GM13977 (cell line): Measurements from ENCODE around the gene ANKRD65.

Experiments
- DNase-seq: peaks from one replicate; pipeline ENCODE4 v3.0.0; 2012; ENCODE audit warnings: low spot score
- in situ Hi-C: fragments of 300-500 bp; cut with MboI; formaldehyde crosslinking; loops from one replicate; pipeline ENCODE4 v1.12.0; 2022; ENCODE audit warnings: low sequenced_read_pairs, low pct_unique_long_range_greater_than_20kb, mixed read lengths, inconsistent platforms; ENCODE audit not compliant: unreplicated experiment
- TF ChIP-seq, protein P1 (sequence below): IDR thresholded peaks from 2 replicates; pipeline ENCODE4 v1.5.1; 2012; ENCODE audit warnings: mild to moderate bottlenecking, control low read depth; ENCODE audit not compliant: insufficient read depth; ENCODE audit errors: extremely low read depth, missing control alignments

The ANKRD65 gene

DNA sequence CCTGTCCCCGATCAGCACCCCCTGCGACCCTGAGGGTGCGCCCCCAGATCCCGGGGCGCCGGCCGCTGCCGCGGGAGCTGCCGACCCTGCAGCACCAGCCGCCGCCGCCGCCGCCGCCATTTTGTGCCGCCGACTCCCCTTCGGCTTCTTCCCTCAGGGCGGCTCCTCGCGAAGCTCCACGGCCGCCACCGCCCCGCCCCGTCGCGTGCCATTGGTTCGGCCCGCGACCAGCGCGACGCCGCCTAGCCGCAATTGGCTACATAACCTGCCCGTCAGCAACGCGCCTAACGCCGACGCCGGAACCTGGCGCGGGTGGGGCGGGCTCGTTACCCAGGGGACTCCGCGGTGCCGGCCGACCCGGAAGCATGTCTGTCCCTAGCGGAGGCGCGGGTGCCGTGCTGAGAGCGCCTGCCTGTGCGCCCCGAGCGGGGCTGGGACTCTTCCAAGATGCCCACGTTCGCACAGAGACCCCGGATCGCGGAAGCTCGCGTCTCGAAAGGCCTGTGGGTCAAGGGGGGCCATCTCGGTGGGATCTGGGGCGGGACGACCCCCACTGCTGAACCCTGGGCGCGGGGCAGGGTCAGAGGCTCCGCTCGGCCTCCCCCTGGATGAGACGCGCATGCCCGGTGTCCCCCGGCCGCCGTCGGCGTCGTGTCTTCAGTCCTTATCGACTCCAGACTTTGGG, 21.7 kb downstream of the ANKRD65 start, which contains the start of gene CCNL2:
Gene CCNL2 (minus strand): TSS at position 149 of the 685 bp plus-strand sequence. CDS start 29 bp downstream, at position 120.
- in situ Hi-C loops, result no loop called here
- DNase-seq, result peak; percentile 99
- TF ChIP-seq, protein P1, sequence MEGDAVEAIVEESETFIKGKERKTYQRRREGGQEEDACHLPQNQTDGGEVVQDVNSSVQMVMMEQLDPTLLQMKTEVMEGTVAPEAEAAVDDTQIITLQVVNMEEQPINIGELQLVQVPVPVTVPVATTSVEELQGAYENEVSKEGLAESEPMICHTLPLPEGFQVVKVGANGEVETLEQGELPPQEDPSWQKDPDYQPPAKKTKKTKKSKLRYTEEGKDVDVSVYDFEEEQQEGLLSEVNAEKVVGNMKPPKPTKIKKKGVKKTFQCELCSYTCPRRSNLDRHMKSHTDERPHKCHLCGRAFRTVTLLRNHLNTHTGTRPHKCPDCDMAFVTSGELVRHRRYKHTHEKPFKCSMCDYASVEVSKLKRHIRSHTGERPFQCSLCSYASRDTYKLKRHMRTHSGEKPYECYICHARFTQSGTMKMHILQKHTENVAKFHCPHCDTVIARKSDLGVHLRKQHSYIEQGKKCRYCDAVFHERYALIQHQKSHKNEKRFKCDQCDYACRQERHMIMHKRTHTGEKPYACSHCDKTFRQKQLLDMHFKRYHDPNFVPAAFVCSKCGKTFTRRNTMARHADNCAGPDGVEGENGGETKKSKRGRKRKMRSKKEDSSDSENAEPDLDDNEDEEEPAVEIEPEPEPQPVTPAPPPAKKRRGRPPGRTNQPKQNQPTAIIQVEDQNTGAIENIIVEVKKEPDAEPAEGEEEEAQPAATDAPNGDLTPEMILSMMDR, result peak; percentile 30

DNA sequence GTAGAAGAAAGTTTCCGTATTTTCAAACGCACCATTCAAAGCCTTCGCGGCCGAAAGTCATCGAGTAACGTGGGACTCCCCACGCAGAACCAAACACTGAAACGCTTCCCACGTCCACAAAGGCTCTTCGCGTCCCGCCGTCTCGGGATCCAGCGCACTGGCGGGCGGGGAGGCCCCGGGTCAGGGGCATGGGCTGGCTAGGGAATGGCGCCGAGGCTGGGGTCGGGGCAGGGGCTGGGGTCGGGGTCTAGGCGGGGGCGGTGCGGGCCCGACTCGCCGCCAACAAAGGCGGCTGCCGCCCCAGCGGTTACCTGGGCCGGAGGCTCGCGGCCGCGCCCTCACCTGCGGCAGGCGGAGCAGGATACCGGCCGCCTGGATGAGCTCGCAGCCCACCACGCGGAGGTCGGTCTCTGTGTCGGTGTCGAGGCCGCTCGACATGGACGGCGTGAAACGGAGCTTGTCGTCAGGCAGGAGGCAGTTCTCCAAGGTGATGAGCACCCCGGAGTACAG, 22.3 kb downstream of the ANKRD65 start:
- TF ChIP-seq, protein P1, result no peak
- in situ Hi-C loops, result no loop called here
- no peak for DNase-seq

DNA sequence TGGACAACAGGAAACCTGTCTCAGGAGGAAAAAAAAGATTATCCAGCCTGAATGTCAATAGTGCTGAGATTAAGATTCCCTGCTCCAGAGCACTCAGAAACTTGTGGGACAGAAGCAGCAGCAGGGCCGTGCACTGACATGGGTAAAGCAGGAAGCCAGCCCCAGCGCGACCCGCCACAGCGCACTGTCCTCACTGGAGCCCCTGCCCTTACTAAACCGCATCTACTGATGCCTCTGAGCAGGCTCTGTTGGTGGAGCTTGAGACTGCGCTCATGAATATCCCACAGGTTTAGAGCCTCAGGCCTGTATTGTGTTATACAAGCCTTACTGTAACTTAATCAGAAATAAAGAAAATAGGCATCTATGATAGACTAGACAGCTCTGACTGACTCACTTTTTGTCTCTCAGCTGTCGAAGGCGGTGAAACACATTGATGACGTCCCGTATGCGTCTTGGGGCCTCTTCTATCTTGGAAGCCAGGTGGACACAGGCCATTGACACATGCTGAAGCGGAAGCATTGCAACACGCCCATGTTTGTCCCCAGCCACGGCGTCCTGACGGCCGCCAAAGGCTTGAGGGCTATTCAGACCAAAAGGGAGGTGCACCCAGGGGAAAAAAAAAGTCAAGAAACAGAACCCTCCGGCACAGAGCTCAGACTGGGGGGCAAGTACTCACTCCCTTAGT, 23.1 kb downstream of the ANKRD65 start:
- in situ Hi-C loops, result no loop called here
- TF ChIP-seq, protein P1, result no peak
- no peak for DNase-seq

DNA sequence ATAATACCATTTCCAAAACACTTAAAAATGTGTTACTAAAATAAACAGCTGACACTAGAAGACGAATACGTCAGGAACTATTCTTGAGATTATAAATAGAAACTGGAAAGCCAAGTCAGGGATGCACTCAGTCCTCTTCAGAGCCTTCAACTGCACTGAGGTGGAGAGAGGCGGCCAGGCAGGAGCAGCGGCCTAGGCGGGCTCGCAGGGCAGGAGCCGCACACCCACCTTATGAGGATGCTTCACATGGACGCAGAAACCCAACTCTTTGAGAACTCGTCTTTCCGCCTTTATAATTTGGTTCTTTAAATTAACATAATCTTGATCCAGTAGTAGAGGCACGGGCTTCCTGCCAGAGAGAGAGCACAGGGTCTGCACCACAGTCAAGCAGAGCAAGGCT, 25.9 kb downstream of the ANKRD65 start:
- TF ChIP-seq, protein P1, result no peak
- DNase-seq, result no peak
- in situ Hi-C loops, result no loop called here

DNA sequence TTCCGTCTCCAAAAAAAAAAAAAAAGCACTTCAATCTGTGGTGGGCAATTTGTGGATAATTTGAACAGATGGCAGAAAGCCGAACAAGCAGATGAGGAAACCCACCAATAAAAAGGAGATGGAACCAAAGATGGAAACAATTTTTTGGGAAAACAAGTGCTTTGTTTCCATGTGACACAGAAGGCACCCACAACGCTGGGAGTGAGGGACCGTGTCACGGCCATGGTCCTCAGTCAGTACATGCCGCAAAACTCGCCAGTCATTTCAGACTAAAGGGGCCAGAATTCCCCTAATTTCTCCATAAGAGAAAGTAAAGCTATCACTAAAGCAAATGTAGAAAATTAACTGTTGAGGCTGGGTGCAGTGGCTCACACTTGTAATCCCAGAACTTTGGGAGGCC, 27.0 kb downstream of the ANKRD65 start:
- in situ Hi-C loops, result no loop called here
- no peak for DNase-seq
- TF ChIP-seq, protein P1, result no peak

DNA sequence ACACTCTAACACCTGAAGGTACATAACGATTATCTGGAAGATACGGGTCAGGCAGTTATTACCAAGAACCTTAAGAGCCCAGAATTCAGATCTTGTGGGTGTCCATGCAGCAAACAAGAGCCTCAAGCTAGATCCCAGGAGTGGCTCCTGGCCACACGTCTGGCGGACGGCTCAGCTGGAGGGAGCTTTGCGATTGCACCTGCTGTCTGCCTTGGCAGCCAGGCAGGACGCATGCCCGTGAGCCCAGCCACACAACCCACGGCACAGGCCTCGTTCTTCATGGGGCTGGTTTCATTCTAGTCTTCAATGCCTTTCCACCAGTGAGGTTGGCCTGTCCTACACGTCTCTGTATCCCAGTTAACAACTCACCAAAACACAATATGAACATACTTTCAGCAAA, 27.6 kb downstream of the ANKRD65 start:
- TF ChIP-seq, protein P1, result no peak
- no peak for DNase-seq
- in situ Hi-C loops, result no loop called here
